Vagina (tissue), 2 donors: ENCODE data around the gene MAP2K7. TPM values are rescaled to one million over a fixed set of nuclear protein-coding genes. Genes with fewer than 3 reads are reported as not detected.

Experiments used
- DNase-seq, 2 donors: peaks; one replicate each; pipeline ENCODE4 v3.0.0-alpha.2; 2017; ENCODE audit errors: extremely low spot score in 2 of 2
- H3K27ac ChIP-seq: fragments of 200-600 bp; sonication (generic); one replicate; pipeline ENCODE4 v1.5.1; 2019
- H3K27me3 ChIP-seq: fragments of 200-600 bp; sonication (generic); one replicate; pipeline ENCODE4 v1.5.1; 2019
- H3K36me3 ChIP-seq, 2 donors: fragments of 200-600 bp; sonication (generic); one replicate each; pipeline ENCODE4 v1.5.1; 2017 to 2019
- H3K4me1 ChIP-seq: fragments of 200-600 bp; sonication (generic); one replicate; pipeline ENCODE4 v1.5.1; 2019
- H3K4me3 ChIP-seq, 2 donors: fragments of 200-600 bp; sonication (generic); 1 replicate in 1 of 2; 2 replicates in 1 of 2; pipeline ENCODE4 v1.5.1; 2016 to 2019
- H3K9me3 ChIP-seq: fragments of 200-600 bp; sonication (generic); one replicate; pipeline ENCODE4 v1.5.1; 2019
- POLR2A ChIP-seq, 2 donors: fragments of 450-650 bp; IDR thresholded peaks; one replicate each; pipeline ENCODE4 v1.6.1; 2017; ENCODE audit warnings: antibody characterized with exemption in 2 of 2, mild to moderate bottlenecking in 2 of 2, moderate library complexity in 2 of 2
- POLR2AphosphoS5 ChIP-seq, 2 donors: sonication (generic); formaldehyde crosslinking; IDR thresholded peaks; one replicate each; pipeline ENCODE4 v1.9.0; 2017; ENCODE audit warnings: antibody characterized with exemption in 2 of 2, mild to moderate bottlenecking in 2 of 2, low read depth in 1 of 2; ENCODE audit not compliant: insufficient read depth in 1 of 2
- intact Hi-C: fragments of 100-400 bp; cut with DNase I; formaldehyde crosslinking; loops from one replicate; pipeline ENCODE4 v1.15.1; 2023
- total RNA-seq: library from RNA; depleted of rRNA; stranded (reverse); fragments of >200 nt; gene quantifications from one replicate; pipeline ENCODE4 v1.2.3, GENCODE V29; 2016
- TF ChIP-seq, protein P1 (sequence below), 3 experiments: fragments of 450-650 bp in 2 of 3; fragments of 200-600 bp in 1 of 3; sonication (generic) in 1 of 3; IDR thresholded peaks; one replicate each; pipeline ENCODE4 v1.5.1; 2017 to 2019; ENCODE audit warnings: antibody characterized with exemption in 3 of 3, mild to moderate bottlenecking in 2 of 3, moderate library complexity in 2 of 3

Gene MAP2K7
- total RNA-seq, 1 donor from 2014 or later = 26.8 TPM

DNA sequence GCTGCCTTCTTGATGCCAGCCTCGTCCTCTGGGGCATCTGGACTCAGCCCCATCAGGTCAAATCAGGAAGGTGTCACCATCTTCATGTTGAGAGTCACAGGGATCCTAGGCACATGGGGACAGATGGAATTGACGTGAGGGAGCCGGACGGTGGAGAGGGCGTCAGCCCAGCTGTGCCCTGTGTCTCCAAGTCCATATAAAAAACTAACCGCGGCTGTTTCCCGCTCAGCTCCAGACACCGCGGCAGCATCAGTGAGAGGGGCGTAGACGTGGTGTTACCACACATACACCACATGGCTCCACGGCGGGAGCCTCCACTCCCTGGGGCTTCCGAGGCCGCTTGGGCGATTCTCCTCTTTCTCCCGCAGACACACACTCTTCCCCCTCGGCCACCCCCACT lies 23.8 kb upstream of the MAP2K7 start:
- no peaks in the 10 kb centered on the region for H3K36me3 ChIP-seq
- intact Hi-C loops = no loop called here
- H3K4me1 ChIP-seq = no peaks in the 10 kb centered on the region

DNA sequence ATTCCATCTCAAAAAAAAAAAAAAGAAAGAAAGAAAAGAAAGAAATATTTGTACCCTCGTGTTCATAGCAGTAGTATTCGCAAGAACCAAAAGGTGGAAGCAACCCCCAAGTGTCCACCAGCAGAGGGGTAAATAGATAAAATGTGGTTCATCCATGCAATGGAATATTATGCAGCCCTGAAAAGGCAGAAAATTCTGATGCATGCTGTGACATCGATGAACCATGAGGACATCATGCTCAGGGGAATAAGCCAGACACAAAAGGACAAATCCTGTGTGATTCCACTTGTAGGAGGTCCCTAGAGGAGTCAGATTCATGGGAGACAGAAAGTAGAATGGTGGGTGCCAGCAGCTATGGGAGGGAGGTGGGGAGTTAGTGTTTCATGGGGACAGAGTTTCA lies 21.8 kb upstream of the MAP2K7 start:
- intact Hi-C loops = no loop called here
- Histone ChIP-seq H3K4me3 (no peak overlapping the region), H3K4me1 (no peaks in the 10 kb centered on the region), H3K9me3 (no peaks in the 10 kb centered on the region), H3K27ac (no peak overlapping the region), H3K27me3 (no peaks in the 10 kb centered on the region), H3K36me3 (no peaks in the 10 kb centered on the region)
- TF ChIP-seq POLR2A (IDR thresholded peaks at IDR 0.05) (no peak), POLR2AphosphoS5 (IDR thresholded peaks at IDR 0.05; ENCODE audit: insufficient read depth in 1 of 2, low read depth in 1 of 2) (no peak)
- TF ChIP-seq, protein P1, sequence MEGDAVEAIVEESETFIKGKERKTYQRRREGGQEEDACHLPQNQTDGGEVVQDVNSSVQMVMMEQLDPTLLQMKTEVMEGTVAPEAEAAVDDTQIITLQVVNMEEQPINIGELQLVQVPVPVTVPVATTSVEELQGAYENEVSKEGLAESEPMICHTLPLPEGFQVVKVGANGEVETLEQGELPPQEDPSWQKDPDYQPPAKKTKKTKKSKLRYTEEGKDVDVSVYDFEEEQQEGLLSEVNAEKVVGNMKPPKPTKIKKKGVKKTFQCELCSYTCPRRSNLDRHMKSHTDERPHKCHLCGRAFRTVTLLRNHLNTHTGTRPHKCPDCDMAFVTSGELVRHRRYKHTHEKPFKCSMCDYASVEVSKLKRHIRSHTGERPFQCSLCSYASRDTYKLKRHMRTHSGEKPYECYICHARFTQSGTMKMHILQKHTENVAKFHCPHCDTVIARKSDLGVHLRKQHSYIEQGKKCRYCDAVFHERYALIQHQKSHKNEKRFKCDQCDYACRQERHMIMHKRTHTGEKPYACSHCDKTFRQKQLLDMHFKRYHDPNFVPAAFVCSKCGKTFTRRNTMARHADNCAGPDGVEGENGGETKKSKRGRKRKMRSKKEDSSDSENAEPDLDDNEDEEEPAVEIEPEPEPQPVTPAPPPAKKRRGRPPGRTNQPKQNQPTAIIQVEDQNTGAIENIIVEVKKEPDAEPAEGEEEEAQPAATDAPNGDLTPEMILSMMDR (IDR thresholded peaks at IDR 0.05) = no peak
- no peak for DNase-seq

More for the DNA sequence above, 23.8 kb upstream of the MAP2K7 start:
- Histone ChIP-seq H3K9me3 (no peaks in the 10 kb centered on the region), H3K27ac (no peak overlapping the region), H3K4me3 (no peak overlapping the region), H3K27me3 (no peaks in the 10 kb centered on the region)
- TF ChIP-seq, protein P1 (IDR thresholded peaks at IDR 0.05) = no peak
- TF ChIP-seq POLR2AphosphoS5 (IDR thresholded peaks at IDR 0.05; ENCODE audit: insufficient read depth in 1 of 2, low read depth in 1 of 2) = no peak
- TF ChIP-seq POLR2A (IDR thresholded peaks at IDR 0.05) = no peak
- no peak for DNase-seq

DNA sequence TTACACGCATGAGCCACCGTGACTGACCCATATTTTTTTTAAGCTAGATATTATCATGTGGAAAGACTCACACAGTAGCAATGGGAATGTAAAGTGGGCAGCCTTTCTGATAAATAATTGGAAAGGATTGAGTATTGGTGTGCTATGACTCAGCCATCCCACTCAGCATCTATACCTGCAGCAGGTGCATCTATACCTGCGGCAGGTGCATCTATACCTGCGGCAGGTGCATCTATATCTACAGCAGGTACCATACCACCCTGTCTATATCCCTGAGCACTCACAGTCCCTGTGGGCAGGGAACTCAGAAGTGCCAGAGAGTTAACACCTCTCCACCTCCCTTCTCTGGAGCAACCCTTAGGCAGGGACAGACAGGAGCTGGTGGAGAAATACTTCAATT lies 20.6 kb upstream of the MAP2K7 start:
- H3K4me3 ChIP-seq = no peak overlapping the region
- peaks cover 2% of the 10 kb centered on the region for H3K4me1 ChIP-seq
- no peaks in the 10 kb centered on the region for H3K9me3 ChIP-seq
- DNase-seq = no peak
- no peaks in the 10 kb centered on the region for H3K27me3 ChIP-seq
- H3K36me3 ChIP-seq = no peaks in the 10 kb centered on the region
- TF ChIP-seq, protein P1 (IDR thresholded peaks at IDR 0.05) = no peak
- TF ChIP-seq POLR2A (IDR thresholded peaks at IDR 0.05) (no peak), POLR2AphosphoS5 (IDR thresholded peaks at IDR 0.05; ENCODE audit: insufficient read depth in 1 of 2, low read depth in 1 of 2) (no peak)
- intact Hi-C loops = no loop called here
- no peak overlapping the region for H3K27ac ChIP-seq

DNA sequence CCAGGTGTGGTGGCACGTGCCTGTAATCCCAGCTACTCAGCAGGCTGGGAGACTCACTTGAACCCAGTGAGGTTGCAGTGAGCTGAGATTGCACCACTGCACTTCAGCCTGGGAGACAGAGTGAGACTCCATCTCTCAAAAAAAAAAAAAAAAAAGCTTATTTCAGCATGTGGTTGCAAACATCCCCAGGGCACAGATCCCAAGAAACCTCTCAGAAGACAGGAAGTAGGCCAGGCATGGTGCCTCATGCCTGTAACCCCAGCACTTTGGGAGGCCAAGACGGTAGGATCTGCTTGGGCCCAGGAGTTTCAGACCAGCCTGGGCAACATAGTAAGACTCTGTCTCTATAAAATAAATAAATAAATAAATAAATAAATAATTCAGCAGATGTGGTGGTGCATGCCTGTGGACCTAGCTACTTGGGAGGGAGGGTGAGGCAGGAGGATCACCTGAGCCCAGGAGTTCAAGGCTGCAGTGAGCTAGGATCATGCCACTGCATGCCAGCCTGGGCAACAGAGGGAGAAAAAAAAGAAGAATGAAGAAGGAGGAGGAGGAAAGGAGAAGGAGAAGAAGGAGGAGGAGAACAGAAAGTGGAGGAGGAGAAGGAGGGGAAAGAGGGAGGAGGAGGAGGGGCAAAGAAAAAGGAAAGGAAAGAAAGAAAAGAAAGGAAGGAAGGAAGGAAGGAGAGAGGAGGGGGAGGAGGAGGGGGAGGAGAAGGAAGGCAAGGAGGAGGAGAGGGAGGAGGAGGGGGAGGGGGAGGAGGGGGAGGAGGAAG lies 19.7 kb upstream of the MAP2K7 start:
- H3K4me1 ChIP-seq = peaks cover 11% of the 10 kb centered on the region
- no peaks in the 10 kb centered on the region for H3K27me3 ChIP-seq
- no peak for DNase-seq
- no peak overlapping the region for H3K27ac ChIP-seq
- no peak overlapping the region for H3K4me3 ChIP-seq
- TF ChIP-seq POLR2AphosphoS5 (IDR thresholded peaks at IDR 0.05; ENCODE audit: insufficient read depth in 1 of 2, low read depth in 1 of 2) = no peak
- TF ChIP-seq POLR2A (IDR thresholded peaks at IDR 0.05) = no peak
- TF ChIP-seq, protein P1 (IDR thresholded peaks at IDR 0.05) = no peak
- H3K36me3 ChIP-seq = no peaks in the 10 kb centered on the region
- intact Hi-C loops = no loop called here
- H3K9me3 ChIP-seq = no peaks in the 10 kb centered on the region

DNA sequence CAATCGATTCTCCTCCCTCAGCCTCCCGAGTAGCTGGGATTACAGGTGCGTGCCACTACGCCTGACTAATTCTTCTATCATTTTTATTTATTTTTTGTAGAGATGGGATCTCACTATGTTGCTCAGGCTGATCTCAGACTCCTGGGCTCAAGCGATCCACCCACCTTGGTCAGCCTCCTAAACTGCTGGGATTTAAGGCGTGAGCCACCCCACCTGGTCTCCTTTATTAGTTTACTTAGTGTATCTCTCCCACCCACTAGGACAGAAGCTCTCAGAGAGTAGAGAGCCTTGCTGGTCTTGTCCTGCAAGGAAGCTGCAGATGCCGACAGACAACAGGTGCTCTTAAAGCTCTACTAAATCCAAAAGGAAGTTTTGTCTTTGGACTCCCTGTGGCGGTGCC lies 17.9 kb upstream of the MAP2K7 start:
- DNase-seq = no peak
- Histone ChIP-seq H3K9me3 (no peaks in the 10 kb centered on the region), H3K27me3 (no peaks in the 10 kb centered on the region), H3K4me3 (no peak overlapping the region), H3K27ac (no peak overlapping the region), H3K4me1 (peaks cover 15% of the 10 kb centered on the region), H3K36me3 (no peaks in the 10 kb centered on the region)
- TF ChIP-seq POLR2A (IDR thresholded peaks at IDR 0.05) (no peak), POLR2AphosphoS5 (IDR thresholded peaks at IDR 0.05; ENCODE audit: insufficient read depth in 1 of 2, low read depth in 1 of 2) (no peak)
- TF ChIP-seq, protein P1 (IDR thresholded peaks at IDR 0.05) = no peak
- intact Hi-C loops = no loop called here
